GM18868 (cell line): ENCODE data around the gene DMBT1.

Experiments
- ATAC-seq: cut with Tn5 transposase; IDR thresholded peaks from one replicate; pipeline ENCODE4 v1.9.1; 2021; ENCODE audit warnings: mild to moderate bottlenecking, moderate library complexity; ENCODE audit not compliant: unreplicated experiment

DMBT1 gene

DNA sequence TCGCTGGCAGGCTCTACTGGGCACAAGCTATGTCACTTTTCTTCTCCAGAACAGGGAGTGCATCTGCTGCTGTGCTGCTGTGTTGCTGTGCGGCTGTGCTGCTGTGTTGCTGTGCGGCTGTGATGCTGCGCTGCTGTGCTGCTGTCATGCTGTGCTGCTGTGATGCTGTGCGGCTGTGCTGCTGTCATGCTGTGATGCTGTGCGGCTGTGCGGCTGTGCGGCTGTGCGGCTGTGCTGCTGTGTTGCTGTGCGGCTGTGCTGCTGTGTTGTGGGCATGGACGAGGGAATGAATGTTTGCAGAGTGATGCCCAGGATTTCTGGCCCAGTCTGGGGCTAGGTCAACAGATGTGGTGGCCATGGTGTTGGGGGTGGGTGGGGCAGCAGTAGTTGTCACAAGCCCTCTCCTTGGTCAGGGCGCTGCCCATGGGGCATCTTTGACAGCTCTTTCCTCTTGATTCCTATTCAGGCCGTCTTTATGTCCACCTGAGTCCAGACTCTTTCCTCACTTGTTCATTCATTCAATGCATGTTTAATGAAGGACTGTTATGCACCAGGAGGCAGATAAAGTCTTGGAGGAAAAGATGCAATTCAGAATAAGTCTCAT is 83.5 kb downstream of the DMBT1 start:
- ATAC-seq: no peak

DNA sequence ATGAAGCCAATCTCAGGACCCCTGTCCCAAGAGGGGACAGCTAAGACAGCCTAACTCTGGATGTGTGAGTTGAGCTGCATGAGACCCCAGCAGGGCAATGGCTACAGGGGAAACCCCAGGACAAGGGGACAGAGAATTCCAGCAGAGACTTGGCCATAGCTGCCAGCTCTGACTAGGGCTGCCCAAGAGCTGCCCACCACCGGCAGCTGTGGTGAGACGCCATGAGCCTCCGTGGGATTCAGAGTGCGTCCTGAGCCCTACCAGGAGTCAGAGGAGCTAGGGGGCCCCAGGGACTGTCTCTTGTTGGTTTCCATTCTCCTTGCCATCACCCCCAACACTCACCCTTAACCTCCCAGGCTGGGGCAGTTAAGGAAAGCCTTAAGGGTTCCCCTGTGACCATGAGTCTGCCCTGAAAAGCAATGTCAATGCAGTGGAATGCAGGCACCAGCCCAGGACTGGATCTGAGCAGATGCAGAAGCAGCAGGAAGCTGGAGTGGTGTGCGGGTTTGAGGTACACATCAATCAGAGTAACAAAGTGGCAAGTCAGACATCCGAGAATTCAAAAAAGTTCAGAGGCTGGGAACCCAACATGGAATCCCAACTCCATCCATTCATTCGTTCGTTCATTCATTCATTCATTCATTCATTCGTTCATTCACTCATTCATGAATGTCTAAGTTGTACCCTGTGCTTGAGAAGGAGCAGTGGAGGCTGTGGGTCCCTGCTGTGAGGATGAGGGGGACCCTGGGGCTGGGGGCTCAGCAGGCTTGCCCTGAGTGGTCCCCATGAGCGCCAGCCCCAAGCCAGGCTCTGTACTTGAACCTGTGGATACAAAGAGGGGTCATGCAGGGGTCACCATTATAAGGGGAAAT is 86.2 kb downstream of the DMBT1 start:
- no peak for ATAC-seq

DNA sequence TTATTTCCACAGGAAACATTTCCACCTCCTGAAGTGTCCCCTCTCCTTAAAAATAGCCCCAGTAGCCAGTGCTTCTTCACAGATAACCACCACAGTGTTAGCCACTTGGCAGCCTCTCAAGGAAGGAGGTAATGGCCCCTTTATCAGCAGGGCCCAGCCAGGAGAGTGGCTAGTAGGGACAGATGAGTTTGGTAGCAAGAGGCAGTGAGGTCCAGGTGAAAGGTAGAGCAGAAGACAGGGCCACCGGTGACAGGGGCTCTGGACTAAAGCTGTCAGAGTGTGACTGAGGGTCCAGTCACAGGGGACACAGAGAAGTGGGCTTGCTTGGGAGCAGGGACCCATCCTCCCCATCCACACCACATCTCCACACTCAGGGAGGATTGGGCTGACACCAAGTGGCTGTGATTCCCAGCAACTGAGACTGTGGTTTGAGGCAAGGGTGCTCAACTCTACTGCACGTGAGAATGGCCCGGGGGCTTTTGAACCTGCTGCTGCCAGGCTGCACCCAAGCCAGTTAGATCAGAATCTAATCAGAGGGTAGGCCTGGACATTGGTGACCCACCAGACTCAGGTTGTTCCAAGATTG is 86.9 kb downstream of the DMBT1 start:
- ATAC-seq: no peak

DNA sequence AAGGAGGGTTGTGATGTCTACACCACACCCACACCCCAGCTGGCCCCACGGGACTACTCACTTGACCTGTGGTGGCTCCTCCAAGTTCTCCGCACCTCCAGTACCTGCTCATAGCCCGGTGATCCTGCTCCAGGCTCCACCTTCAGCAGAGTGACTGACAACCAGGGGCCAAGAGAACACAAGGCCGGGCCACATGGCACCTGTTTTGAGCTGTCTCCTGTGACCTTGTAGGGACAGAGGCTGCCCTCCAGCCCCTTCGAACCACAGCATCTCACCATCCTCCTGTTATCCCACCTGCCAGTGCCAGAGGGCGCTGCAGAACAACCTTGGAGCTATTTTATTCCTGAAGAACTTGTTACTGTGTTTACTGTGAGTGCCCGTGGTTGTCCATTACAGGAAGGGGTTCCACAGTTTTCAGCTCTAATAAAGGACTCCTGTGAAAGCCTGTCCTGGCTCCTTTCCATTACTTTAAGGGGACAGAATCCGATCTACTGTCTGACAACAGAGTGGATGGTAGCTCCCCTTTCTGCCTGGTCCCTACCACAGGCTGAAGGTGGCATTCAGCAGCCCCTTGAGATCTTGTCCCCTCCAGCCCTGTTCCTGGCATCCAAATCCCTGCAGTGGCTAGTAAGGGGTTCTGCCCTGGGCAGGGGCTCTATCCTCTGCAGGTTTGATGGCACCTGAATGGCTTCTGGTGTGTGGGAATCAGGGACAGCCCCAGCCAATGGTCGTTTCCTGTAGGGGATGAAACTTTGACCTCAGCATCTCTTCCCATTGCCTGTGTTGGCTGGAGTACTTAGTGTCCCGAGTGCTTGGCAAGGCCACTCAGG is 88.3 kb downstream of the DMBT1 start:
- ATAC-seq: no peak

DNA sequence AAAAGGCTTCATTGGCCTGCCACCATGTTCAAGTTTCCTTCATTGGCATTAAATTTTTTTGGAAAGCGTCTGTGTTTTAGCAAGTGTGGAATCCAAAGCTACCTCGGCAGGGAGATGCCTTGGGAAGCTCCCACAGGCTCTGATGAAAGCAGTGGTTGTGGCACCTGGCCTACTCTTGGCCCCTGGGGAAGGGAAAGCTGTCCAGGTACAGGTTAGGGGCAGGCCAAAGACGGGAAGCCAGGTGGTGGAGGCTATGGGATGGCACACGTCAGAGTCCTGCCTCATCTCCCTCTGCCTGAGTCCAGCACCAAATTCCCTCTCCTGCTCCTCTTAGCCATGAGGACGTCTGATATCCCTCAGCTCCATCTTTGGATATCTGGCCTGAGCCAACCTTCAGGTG is 89.3 kb downstream of the DMBT1 start:
- ATAC-seq: no peak

- ATAC-seq: no peak
Observed at GRCh38 chr10:122650331-122650730, 89.8 kb downstream of the DMBT1 start.

GRCh38 chr10:122655524-122656307 is 95.2 kb downstream of the DMBT1 start:
- no peak for ATAC-seq

DNA sequence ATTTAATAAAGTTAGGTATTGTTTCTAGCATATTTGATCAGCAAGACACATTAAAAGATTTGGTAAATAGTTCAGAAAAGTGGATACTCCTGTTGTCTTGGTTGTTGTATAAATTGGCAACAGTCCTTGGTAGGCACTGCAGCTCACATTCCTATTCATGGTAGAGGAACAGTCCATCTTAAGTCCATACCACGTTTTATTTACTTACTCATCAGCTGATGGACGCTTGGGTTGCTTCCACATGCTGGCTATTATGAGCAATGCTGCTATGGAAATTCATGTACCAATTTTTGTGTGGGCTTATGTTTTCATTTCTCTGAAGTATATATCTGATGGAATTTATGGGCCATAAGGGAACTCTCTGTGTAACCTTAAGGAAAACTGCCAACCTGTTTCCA is 95.8 kb downstream of the DMBT1 start:
- no peak for ATAC-seq

DNA sequence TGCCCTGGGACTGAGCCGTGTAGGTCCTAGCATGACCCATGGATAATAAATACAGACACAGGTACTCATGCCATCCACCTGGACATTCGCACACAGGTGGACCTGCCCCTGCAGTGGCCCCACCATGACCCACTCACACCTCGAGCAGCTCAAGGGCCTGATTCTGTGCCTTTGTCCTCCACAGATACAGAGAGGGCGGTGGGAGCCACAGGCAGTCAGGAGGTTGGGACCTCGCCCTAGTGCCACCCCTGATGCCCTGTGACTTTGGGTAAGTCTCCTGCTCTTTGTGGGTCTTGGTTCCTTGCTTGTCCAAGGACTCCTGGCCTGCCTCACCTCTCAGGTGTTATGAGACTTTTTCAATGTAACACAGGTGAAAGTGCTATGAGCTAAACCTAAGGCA is 96.2 kb downstream of the DMBT1 start:
- ATAC-seq: no peak

DNA sequence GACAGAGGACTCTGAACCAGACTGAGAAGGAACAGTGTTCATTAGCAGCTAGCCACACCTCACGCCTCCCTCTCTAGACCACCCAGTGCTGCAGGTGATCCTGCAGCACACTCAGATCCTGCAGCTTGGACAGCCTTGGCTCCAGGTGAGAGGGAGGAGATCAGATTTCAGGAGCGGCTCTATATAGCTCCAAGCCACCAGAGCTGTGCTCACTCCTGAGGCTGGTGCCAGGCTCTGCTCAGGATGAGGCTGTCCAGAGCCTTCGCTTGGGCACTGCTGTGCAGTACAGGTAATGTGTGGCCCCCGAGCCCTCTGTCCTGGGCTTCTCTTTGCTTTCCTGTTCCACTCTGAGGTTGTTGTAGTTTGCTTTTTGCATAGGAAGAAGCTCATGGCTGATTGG is 96.7 kb downstream of the DMBT1 start:
- no peak for ATAC-seq

DNA sequence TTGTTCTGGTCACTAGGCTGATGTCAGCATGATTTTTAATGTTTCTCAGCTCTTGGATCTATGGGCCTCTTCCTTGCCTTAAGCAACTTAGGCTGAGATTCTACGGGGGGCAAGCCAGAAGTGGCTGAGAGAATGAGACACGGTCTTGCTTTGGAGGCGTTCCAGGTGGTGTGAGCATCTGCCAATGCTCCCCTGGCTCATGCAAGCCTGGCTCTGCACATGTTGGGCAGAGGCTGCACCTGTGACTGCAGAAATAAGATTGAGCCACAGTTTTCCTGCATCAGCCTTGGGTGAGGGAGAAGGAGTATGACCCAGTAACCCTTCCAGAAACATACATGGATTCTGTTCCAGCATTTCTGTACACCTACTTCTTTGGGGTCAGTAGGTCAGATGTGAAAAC is 97.2 kb downstream of the DMBT1 start:
- no peak for ATAC-seq

DNA sequence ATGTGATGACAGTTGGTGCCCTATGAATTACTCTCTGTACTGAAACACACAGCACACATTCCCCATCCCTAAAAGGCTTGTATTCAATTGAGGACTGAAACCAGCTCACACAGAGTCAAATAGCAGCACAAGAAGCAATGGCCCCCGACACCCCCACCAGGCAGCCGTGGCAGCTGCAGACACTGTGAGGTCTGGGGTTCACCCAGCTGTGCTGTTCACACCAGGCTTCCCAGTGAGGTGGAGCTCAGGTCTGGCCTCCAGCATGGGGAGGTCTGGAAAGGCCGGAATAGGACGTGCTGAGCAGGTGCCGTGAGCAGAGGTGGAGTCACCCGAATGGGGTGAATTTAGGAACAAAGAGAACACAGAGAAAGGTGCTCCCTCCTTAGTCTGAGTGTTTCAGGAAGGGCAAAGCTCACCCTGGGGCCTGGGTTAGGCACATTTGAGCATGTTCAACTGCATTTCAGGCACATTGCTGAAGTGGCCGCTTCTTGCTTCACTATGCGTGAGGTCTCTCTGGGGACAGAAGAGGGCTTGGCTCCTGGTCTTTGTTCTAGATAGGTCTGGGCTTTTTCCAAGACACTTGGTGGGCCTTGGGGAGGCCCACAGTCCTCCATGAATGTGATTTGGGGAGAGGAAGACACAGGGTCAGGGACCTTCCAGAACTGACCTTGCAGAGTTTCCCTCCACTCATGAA is 97.9 kb downstream of the DMBT1 start:
- ATAC-seq: no peak

DNA sequence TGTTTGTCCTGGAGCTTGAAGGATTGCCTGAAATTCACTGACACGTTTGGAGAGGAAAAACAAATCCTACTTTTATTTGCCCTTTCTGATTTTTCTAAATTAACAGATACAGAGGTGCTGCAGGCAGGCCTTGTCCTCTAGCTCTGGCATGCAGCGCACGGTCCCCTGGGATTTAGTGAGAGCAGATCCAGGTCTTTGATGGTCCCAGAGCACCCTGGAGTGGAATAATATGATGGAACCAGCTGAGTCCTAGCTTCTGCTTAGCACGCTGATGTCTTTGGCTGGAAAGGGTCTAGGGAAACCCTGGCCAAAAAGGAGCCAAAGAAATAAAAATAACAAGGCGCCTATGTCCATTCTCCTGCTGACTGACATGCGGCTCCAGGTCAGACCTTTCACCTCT is 98.6 kb downstream of the DMBT1 start:
- ATAC-seq: no peak

GRCh38 chr10:122659651-122660050 is 99.1 kb downstream of the DMBT1 start:
- ATAC-seq: no peak

DNA sequence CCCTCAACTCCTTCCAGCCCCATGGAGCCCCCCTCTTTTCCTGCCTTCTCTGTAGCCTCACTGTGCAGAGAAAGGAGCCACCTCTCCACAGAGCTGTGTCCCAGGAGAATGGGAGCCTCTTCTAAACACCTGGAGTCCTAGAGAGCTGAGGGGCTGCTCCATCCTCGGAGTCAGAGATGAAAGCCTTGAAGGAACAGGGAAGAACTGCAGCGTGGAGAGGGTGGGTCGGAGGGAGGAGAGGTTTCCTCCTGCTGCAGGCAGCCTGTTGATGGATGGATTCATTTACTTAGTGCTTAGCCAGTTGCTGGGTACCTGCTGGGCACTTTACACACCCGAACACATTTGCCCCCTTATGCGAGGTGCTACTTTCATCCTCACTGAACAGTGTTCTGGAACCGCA is 100.1 kb downstream of the DMBT1 start:
- no peak for ATAC-seq

- no peak for ATAC-seq
Observed at GRCh38 chr10:122662231-122662630, 101.7 kb downstream of the DMBT1 start.

DNA sequence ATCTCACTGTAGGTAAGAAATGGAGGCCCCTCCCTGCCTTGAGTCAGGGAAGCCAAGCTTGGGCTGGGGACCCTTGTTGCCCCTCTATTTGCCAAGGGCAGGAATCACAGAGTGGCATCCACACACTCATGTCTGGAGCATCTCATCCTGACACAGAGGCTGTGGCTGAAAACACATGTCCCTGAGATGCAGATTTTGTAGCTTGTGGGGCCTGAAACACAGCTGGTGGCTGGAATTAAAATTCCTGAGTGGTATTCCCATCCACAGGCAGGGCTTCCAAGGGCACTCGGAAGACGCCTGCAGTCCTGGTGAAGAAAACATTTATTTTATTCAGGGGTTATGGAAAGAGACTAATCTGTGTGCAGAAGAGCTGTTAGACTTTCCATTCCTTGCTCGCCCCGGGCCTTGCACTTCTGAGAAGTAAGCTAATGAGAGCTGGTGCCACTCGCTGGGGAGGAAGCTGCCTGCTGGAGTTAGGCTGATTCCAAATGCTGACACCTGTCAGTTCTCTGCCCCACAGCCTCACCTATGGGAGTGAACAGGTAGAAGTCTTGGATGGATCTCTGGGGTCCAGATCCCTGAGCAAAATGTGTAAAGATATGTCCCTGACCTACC is 103.1 kb downstream of the DMBT1 start:
- ATAC-seq: no peak

GRCh38 chr10:122664501-122664900 is 103.9 kb downstream of the DMBT1 start:
- no peak for ATAC-seq

- ATAC-seq: no peak
Observed at GRCh38 chr10:122665329-122665860, 104.8 kb downstream of the DMBT1 start.
